Smooth muscle cell (in vitro differentiated cells): ENCODE data around the gene LRRC42. TPM values are rescaled to one million over a fixed set of nuclear protein-coding genes. Genes with fewer than 3 reads are reported as not detected.

Experiments used
- DNase-seq: peaks from one replicate; lab custom pipeline; 2025; ENCODE audit not compliant: unreplicated experiment; lab: John Stamatoyannopoulos, UW
- H2AFZ ChIP-seq: fragments of 200-600 bp; sonication (generic); 2 replicates; pipeline ENCODE4 v1.6.0; 2016; ENCODE audit warnings: antibody characterized with exemption, low read depth, mild to moderate bottlenecking
- H3F3A ChIP-seq: fragments of 200-600 bp; sonication (generic); 2 replicates; pipeline ENCODE4 v1.6.0; 2017; ENCODE audit warnings: antibody characterized with exemption, low read depth
- H3K27ac ChIP-seq: fragments of 200-600 bp; sonication (generic); 2 replicates; pipeline ENCODE4 v1.5.1; 2016; ENCODE audit warnings: low read depth, mild to moderate bottlenecking
- H3K27me3 ChIP-seq: fragments of 200-600 bp; sonication (generic); 2 replicates; pipeline ENCODE4 v1.6.1; 2016; ENCODE audit warnings: low read depth, mild to moderate bottlenecking
- H3K36me3 ChIP-seq: fragments of 200-600 bp; sonication (generic); 2 replicates; pipeline ENCODE4 v1.5.1; 2016; ENCODE audit warnings: low read depth
- H3K4me1 ChIP-seq: fragments of 200-600 bp; sonication (generic); 2 replicates; pipeline ENCODE4 v1.5.1; 2016; ENCODE audit warnings: low read depth
- H3K4me2 ChIP-seq: fragments of 200-600 bp; sonication (generic); 2 replicates; pipeline ENCODE4 v1.6.0; 2016; ENCODE audit warnings: mild to moderate bottlenecking
- H3K4me3 ChIP-seq: fragments of 200-600 bp; sonication (generic); 2 replicates; pipeline ENCODE4 v1.5.1; 2016; ENCODE audit warnings: mild to moderate bottlenecking
- H3K79me2 ChIP-seq: fragments of 200-600 bp; sonication (generic); 2 replicates; pipeline ENCODE4 v1.6.0; 2016; ENCODE audit warnings: low read depth, mild to moderate bottlenecking
- H3K9ac ChIP-seq: fragments of 200-600 bp; sonication (generic); 2 replicates; pipeline ENCODE4 v1.6.0; 2016; ENCODE audit warnings: low read depth
- H3K9me3 ChIP-seq: fragments of 200-600 bp; sonication (generic); replicated peaks from 2 replicates; pipeline ENCODE4 v1.5.1; 2016; ENCODE audit warnings: low read depth
- H4K20me1 ChIP-seq: fragments of 200-600 bp; sonication (generic); 2 replicates; pipeline ENCODE4 v1.6.0; 2016; ENCODE audit warnings: low read depth
- CTCF ChIP-seq: fragments of 200-600 bp; sonication (generic); IDR thresholded peaks from 2 replicates; pipeline ENCODE4 v1.5.1; 2017; ENCODE audit warnings: borderline replicate concordance, mild to moderate bottlenecking, antibody characterized with exemption; ENCODE audit not compliant: insufficient read depth, poor library complexity, severe bottlenecking
- WGBS: methylation state at CpG from one replicate; pipeline ENCODE4 v1.1.7; 2016; ENCODE audit warnings: low lambda C conversion rate; 5-methylcytosine and 5-hydroxymethylcytosine counted together
- polyA plus RNA-seq: library from polyadenylated mRNA; unstranded; fragments of >200 nt; fragmentation: Nextera tagmentation; extraction: Ambion mirVana; gene quantifications from 2 replicates; pipeline ENCODE4 v1.2.1, GENCODE V29; 2016
- total RNA-seq: library from RNA; depleted of rRNA; stranded (reverse); fragments of >200 nt; gene quantifications from 2 replicates; pipeline ENCODE4 v1.2.3, GENCODE V29; 2014

LRRC42 gene
- total and polyA plus RNA-seq, 2 experiments from 2014 or later, result 36.5 to 37.0 TPM

- H3K27me3 ChIP-seq, result no peaks in the 10 kb centered on the region
- no peaks in the 10 kb centered on the region for H3K4me1 ChIP-seq
- DNase-seq, result no peak
- H2AFZ ChIP-seq, result no peak overlapping the region
- 82% methylated on average over 5 of the region's 5 CpGs for WGBS
- H3K36me3 ChIP-seq, result no peaks in the 10 kb centered on the region
- H4K20me1 ChIP-seq, result no peaks in the 10 kb centered on the region
- no peaks in the 10 kb centered on the region for H3K79me2 ChIP-seq
- H3K9ac ChIP-seq, result no peak overlapping the region
- H3K4me3 ChIP-seq, result no peak overlapping the region
- H3K4me2 ChIP-seq, result no peak overlapping the region
- no peak for TF ChIP-seq CTCF
- H3K9me3 ChIP-seq, result no peaks in the 10 kb centered on the region
- no peak overlapping the region for H3K27ac ChIP-seq
- H3F3A ChIP-seq, result peaks cover 4% of the 10 kb centered on the region
Measured at GRCh38 chr1:53918343-53918742, 27.8 kb upstream of the LRRC42 start.

- no peak overlapping the region for H3K4me3 ChIP-seq
- H3K9ac ChIP-seq, result no peak overlapping the region
- H2AFZ ChIP-seq, result no peak overlapping the region
- no peaks in the 10 kb centered on the region for H3K27me3 ChIP-seq
- no peaks in the 10 kb centered on the region for H3K79me2 ChIP-seq
- WGBS, result 38% methylated on average over 3 of the region's 3 CpGs
- TF ChIP-seq CTCF, result no peak
- peak overlapping the region; percentile 55 for H3K27ac ChIP-seq
- no peaks in the 10 kb centered on the region for H3K36me3 ChIP-seq
- no peaks in the 10 kb centered on the region for H4K20me1 ChIP-seq
- H3K4me1 ChIP-seq, result no peaks in the 10 kb centered on the region
- H3F3A ChIP-seq, result peaks cover 4% of the 10 kb centered on the region
- no peak for DNase-seq
- H3K4me2 ChIP-seq, result peak overlapping the region; percentile 12
- no peaks in the 10 kb centered on the region for H3K9me3 ChIP-seq
Measured at GRCh38 chr1:53919675-53920066, 26.5 kb upstream of the LRRC42 start.

- no peak for DNase-seq
- no peak for TF ChIP-seq CTCF
- H4K20me1 ChIP-seq, result no peaks in the 10 kb centered on the region
Measured at GRCh38 chr1:53927376-53927881, 18.7 kb upstream of the LRRC42 start.

DNA sequence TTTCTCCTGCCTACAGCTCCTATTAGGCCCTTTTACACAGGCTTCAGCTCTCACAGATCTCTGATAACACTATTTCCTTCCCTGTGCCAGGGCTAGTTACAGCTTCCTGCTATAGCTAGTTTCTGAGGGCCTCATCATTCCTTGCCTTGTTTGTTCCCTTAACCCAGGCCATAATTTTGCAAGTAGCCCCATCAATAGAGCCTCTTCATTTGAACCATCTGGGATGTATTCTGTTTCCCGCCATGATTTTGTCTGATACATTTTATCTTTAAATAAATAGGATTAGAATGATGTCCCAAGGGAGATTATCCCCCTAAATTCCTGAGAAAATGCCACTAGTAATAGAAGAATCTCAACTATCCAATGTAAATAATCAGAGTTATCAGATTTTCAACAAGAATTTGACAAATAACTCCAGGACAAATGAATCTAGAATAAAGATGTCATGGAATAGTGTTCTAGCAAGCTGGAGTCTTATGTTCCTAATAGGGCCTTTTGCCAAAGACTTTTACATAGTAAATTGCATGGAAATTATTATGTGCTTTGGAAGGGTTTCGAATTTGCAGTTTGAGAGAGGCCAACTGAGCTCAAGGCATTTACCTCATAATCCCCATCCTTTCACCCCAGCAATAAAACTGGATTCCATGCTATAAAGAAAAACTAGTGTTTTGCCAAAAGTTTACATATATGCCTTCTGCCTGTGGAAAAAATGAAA lies 16.7 kb upstream of the LRRC42 start:
- DNase-seq, result no peak
- 67% methylated on average over 2 of the region's 2 CpGs for WGBS
- Histone ChIP-seq H3K27me3 (no peaks in the 10 kb centered on the region), H4K20me1 (no peaks in the 10 kb centered on the region), H3K4me3 (no peak overlapping the region), H3K36me3 (peaks cover 24% of the 10 kb centered on the region), H3K4me1 (no peaks in the 10 kb centered on the region), H3K27ac (no peak overlapping the region), H3K79me2 (no peaks in the 10 kb centered on the region), H3K9ac (no peak overlapping the region), H2AFZ (no peak overlapping the region), H3F3A (no peaks in the 10 kb centered on the region), H3K9me3 (peaks cover 15% of the 10 kb centered on the region), H3K4me2 (no peak overlapping the region)
- TF ChIP-seq CTCF, result no peak

More at GRCh38 chr1:53927376-53927881, 18.7 kb upstream of the LRRC42 start:
- 93% methylated on average over 2 of the region's 2 CpGs for WGBS
- Histone ChIP-seq H3K9me3 (peaks cover under 1% of the 10 kb centered on the region), H3K79me2 (no peaks in the 10 kb centered on the region), H3K4me2 (no peak overlapping the region), H3K4me3 (no peak overlapping the region), H3K27me3 (no peaks in the 10 kb centered on the region), H3K36me3 (peaks cover 9% of the 10 kb centered on the region), H2AFZ (no peak overlapping the region), H3K9ac (no peak overlapping the region), H3K27ac (no peak overlapping the region), H3K4me1 (no peaks in the 10 kb centered on the region), H3F3A (no peaks in the 10 kb centered on the region)
